Omental fat pad (tissue), 4 donors: ENCODE results near the gene PIP4K2B. TPM values are rescaled to one million over a fixed set of nuclear protein-coding genes. Genes with fewer than 3 reads are reported as not detected.

Experiments
- ATAC-seq: fragments of 150-250 bp; one replicate; pipeline ENCODE4 v1.9.1; 2016; ENCODE audit warnings: mild to moderate bottlenecking, moderate library complexity; ENCODE audit not compliant: low FRiP score
- DNase-seq: peaks from one replicate; pipeline ENCODE4 v3.0.0-alpha.2; 2019; ENCODE audit warnings: low spot score
- total RNA-seq, 4 donors: library from RNA; depleted of rRNA; stranded (reverse); fragments of >200 nt; gene quantifications; one replicate each; pipeline ENCODE4 v1.1.0, GENCODE V29; 2016
- TF ChIP-seq, protein P1 (sequence below), 3 donors: fragments of 450-650 bp; IDR thresholded peaks; one replicate each; pipeline ENCODE4 v1.5.1; 2016 to 2017; ENCODE audit warnings: antibody characterized with exemption in 3 of 3, mild to moderate bottlenecking in 3 of 3, moderate library complexity in 2 of 3

Gene PIP4K2B
- 10 to 100 TPM; 25.7 to 79.0 (median 47.2) TPM for total RNA-seq

DNA sequence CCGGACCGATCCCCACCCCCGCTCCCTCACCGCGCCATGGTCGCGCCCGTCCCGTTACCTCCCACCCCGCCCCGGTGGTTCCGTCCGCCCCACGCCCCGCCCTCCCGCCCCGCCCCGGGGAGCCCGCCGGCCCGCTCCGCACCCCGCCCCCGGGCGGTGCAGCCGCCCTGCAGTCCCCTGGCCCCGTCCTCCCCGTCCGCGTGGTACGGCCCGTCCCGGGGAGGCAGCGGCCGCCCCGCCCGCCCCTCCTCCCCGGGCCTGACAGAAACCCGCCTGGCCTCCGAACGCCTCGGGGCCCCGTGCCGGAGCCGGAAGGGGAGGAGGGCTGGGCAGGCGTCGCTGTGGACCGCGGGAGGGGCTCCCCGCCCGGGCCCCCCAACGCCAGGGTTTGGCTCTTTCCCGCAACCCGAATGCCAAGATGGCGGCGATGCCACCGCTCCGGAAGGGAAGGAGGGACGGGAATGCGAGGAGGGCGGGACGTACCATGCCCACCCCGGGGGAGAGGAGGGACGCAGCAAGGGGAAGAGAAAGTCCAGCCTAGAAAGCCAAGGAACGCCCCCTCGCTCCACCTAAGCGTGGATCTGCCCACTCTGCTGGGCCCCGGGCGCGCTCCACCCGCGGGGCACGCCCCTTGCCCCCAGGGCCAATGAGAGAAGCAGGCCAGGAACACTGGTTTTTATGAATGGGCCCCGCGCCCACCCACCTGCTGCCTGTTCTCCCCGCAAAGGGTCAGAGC lies at the start of gene PIP4K2B:
Gene PIP4K2B (minus strand): TSS at position 56 of the 736 bp plus-strand sequence. CDS start 132 bp downstream, outside the sequence.
- TF ChIP-seq, protein P1, sequence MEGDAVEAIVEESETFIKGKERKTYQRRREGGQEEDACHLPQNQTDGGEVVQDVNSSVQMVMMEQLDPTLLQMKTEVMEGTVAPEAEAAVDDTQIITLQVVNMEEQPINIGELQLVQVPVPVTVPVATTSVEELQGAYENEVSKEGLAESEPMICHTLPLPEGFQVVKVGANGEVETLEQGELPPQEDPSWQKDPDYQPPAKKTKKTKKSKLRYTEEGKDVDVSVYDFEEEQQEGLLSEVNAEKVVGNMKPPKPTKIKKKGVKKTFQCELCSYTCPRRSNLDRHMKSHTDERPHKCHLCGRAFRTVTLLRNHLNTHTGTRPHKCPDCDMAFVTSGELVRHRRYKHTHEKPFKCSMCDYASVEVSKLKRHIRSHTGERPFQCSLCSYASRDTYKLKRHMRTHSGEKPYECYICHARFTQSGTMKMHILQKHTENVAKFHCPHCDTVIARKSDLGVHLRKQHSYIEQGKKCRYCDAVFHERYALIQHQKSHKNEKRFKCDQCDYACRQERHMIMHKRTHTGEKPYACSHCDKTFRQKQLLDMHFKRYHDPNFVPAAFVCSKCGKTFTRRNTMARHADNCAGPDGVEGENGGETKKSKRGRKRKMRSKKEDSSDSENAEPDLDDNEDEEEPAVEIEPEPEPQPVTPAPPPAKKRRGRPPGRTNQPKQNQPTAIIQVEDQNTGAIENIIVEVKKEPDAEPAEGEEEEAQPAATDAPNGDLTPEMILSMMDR (IDR thresholded peaks at IDR 0.05), result no peak
- ATAC-seq, result peak; percentile 99
- DNase-seq, result peak; percentile 64

DNA sequence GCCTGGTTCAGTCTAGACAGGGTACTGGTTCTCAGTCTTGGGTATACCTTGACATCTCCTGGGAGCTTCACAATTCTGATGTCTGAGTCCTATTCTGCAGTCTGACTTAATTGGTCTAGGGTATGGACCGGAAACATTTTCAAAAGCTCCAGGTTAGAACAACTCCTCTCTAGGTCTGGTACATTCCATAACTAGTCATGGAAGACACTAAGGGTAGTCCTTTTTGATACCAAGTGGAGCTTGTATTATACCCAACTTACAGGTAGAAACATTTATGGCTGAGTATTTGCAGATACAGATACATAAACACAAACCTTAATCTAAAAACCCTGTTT lies 49.2 kb upstream of the PIP4K2B start:
- TF ChIP-seq, protein P1 (IDR thresholded peaks at IDR 0.05), result no peak
- no peak for ATAC-seq
- DNase-seq, result no peak

DNA sequence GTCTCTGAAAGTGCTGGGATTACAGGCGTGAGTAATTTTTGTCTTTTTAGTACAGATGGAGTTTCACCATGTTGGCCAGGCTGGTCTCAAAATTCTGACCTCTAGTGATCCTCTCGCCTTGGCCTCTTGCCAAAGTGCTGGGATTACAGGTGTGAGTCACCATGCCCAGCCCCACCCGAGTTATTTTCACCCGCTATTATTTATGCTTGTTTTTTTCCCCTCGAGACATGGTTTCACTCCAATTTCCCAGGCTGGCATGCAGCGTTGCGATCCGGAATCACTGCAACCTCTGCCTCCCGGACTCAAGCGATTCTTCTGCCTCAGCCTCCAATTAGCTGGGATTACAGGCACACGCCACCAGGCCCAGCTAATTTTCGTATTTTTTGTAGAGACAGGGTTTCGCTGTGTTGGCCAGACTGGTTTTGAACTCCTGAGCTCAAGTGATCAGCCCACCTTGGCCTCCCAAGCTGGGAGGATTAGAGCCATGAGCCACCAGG lies 45.0 kb upstream of the PIP4K2B start:
- TF ChIP-seq, protein P1 (IDR thresholded peaks at IDR 0.05), result no peak

DNA sequence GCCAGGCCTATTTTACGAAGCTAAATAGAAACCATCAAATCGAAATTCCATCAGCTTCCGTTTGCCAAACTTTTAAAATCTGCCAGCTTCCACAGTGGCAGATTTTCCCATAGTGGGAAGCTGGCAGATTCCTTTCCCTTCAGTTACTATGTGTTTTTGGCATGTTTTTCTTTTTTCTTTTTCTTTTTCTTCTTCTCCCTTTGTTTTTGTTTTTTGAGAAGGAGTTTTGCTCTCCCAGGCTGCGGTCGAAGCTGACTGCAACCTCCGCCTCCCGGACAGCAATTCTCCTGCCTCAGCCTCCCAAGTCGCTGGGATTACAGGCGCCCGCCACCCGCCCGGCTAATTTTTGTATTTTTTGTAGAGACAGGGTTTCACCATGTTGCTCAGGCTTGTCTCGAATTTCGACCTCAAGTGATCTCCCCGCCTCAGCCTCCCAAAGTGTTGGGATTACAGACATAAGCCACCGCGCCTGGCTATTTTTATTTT lies 26.4 kb upstream of the PIP4K2B start:
- no peak for DNase-seq
- ATAC-seq, result no peak
- TF ChIP-seq, protein P1 (IDR thresholded peaks at IDR 0.05), result no peak

More for the DNA sequence above, 45.0 kb upstream of the PIP4K2B start:
- ATAC-seq (peak; percentile 67), DNase-seq (peak; percentile 50)

DNA sequence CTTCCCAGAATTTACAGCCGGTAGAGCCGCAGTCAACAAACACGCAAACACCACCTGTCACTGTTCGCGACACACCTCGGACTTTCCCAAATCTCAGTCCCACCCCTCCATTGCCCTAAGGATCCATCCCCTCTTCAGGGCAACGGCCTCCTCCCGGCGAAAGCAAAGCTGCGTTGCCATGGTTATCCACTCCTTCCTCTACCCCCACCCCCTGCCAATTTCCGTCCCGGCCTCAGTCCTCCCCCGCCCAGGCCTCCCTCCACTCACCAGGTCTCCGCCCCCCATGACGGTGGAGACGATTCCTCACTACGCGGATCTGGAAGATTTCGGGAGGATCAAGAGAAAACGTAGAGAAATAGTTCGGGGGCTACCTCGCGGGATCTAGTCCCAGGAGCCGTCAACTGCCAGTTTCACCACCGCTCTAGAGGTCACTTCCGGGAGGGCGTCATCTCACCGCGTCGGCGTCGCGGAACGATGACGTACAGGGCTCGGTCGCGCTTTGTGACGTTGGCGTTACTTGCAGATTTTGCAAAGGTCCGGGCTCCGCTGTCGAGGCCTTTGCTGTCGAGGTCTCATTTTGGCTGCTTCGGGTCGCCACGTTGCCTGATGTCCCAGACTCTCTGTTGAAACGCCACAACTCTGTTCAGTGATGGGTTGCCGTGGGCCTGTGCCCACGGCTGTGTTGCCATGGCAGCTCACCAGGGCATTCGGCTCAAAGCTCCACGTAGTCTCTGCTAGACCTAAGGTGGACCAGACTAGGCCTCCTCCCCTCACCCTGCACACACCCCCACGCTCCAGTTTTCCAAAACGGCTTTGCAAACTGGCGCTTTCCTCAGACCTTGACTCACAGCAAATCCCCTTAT lies 25.8 kb upstream of the PIP4K2B start, which contains the start of gene CWC25:
Gene CWC25 (minus strand): TSS at position 423 of the 863 bp plus-strand sequence. CDS start 138 bp downstream, at position 285.
- peak; percentile 96 for DNase-seq
- peak; percentile 93 for ATAC-seq
- TF ChIP-seq, protein P1 (IDR thresholded peaks at IDR 0.05), result no peak

DNA sequence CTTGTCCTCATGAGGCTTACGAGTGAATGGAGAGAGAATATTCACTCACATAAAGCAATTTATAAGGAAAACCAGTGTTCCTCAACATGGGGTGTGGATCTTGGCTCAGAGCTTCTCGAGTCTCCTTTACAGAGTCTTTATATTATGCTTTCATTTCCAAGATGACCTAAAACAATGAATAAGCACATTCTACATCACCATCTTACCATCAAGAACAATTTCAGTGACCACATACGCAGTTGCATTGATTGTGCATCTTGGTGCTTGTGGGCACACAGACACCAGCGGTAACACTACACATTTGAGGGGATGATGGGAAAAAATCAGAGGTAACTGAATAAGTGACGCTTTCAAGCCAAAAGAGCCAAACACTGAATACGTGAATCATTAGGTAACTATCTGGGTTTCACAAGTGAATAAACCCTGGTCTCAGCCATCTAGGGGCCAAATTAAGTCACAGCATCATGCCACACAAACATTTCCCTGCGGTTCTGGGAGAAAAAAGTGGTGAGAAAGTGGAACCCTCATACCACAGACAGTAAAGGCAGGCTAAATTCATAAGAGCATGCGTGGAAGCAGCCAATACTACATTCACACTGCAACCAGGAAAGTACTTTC lies 16.3 kb upstream of the PIP4K2B start:
- no peak for ATAC-seq
- TF ChIP-seq, protein P1 (IDR thresholded peaks at IDR 0.05), result no peak
- DNase-seq, result no peak
